Neural cell (in vitro differentiated cells): Measurements from ENCODE around the gene KCNJ10. TPM values are rescaled to one million over a fixed set of nuclear protein-coding genes. Genes with fewer than 3 reads are reported as not detected.

Experiments used
- H2AFZ ChIP-seq: fragments of 200-600, 300-800 bp; sonication (generic), shearing (Covaris generic); 2 replicates; pipeline ENCODE4 v1.6.0; 2014; ENCODE audit warnings: low read depth, mild to moderate bottlenecking, antibody characterized with exemption, low read length, moderate library complexity
- H3F3A ChIP-seq: fragments of 200-600 bp; shearing (Covaris generic); 2 replicates; pipeline ENCODE4 v1.6.1; 2016; ENCODE audit warnings: mild to moderate bottlenecking, moderate library complexity, mixed read lengths, antibody characterized with exemption, low read length; ENCODE audit not compliant: insufficient read depth, poor library complexity, severe bottlenecking
- H3K27ac ChIP-seq: fragments of 200-600, 300-800 bp; sonication (generic), shearing (Covaris generic); 2 replicates; pipeline ENCODE4 v1.5.1; 2014; ENCODE audit warnings: mild to moderate bottlenecking, low read length, moderate library complexity
- H3K27me3 ChIP-seq: fragments of 300-800, 200-600 bp; sonication (generic), shearing (Covaris generic); 2 replicates; pipeline ENCODE4 v1.6.0; 2014; ENCODE audit warnings: mild to moderate bottlenecking, low read depth, low read length, moderate library complexity; ENCODE audit not compliant: insufficient read depth
- H3K36me3 ChIP-seq: fragments of 300-800, 200-600 bp; sonication (generic), shearing (Covaris generic); 2 replicates; pipeline ENCODE4 v1.5.1; 2014; ENCODE audit warnings: mild to moderate bottlenecking, antibody characterized with exemption, low read length, moderate library complexity; ENCODE audit not compliant: insufficient read depth
- H3K4me2 ChIP-seq: fragments of 300-800, 200-600 bp; sonication (generic), shearing (Covaris generic); 2 replicates; pipeline ENCODE4 v1.6.0; 2014; ENCODE audit warnings: mild to moderate bottlenecking, low read length
- H3K4me3 ChIP-seq: fragments of 300-800, 200-600 bp; sonication (generic), shearing (Covaris generic); 2 replicates; pipeline ENCODE4 v1.5.1; 2014; ENCODE audit warnings: mild to moderate bottlenecking, low read length, moderate library complexity
- H3K79me2 ChIP-seq: fragments of 200-600 bp; shearing (Covaris generic); replicated peaks from 2 replicates; pipeline ENCODE4 v1.6.0; 2014; ENCODE audit warnings: mild to moderate bottlenecking, low read length, moderate library complexity; ENCODE audit not compliant: insufficient read depth
- H3K9ac ChIP-seq: fragments of 300-800, 200-600 bp; sonication (generic), shearing (Covaris generic); 2 replicates; pipeline ENCODE4 v1.6.1; 2016; ENCODE audit warnings: mild to moderate bottlenecking, low read length, mixed read lengths
- H3K9me2 ChIP-seq: fragments of 200-600 bp; shearing (Covaris generic); 2 replicates; pipeline ENCODE4 v1.6.1; 2016; ENCODE audit warnings: mild to moderate bottlenecking, low read length, mixed read lengths; ENCODE audit not compliant: insufficient read depth
- H3K9me3 ChIP-seq: fragments of 200-600, 300-800 bp; sonication (generic), shearing (Covaris generic); 2 replicates; pipeline ENCODE4 v1.6.1; 2016; ENCODE audit warnings: mild to moderate bottlenecking, mixed run types, low read length, moderate library complexity, mixed read lengths
- H4K20me1 ChIP-seq: fragments of 200-600 bp; shearing (Covaris generic); 2 replicates; pipeline ENCODE4 v1.6.1; 2016; ENCODE audit warnings: mild to moderate bottlenecking, mixed run types; ENCODE audit not compliant: insufficient read depth
- CTCF ChIP-seq: fragments of 450-650 bp; IDR thresholded peaks from 2 replicates; pipeline ENCODE4 v1.5.1; 2014; ENCODE audit warnings: antibody characterized with exemption, mild to moderate bottlenecking, moderate library complexity; ENCODE audit not compliant: poor library complexity, severe bottlenecking
- EP300 ChIP-seq: fragments of 450-650 bp; conservative IDR thresholded peaks from 2 replicates; pipeline ENCODE4 v1.6.1; 2014; ENCODE audit warnings: antibody characterized with exemption, mild to moderate bottlenecking, moderate library complexity; ENCODE audit not compliant: poor library complexity, severe bottlenecking
- EZH2 ChIP-seq: fragments of 200-600, 300-800 bp; shearing (Covaris generic), sonication (generic); IDR thresholded peaks from 2 replicates; pipeline ENCODE4 v1.6.1; 2014; ENCODE audit warnings: antibody characterized with exemption, low read length, borderline replicate concordance, mild to moderate bottlenecking; ENCODE audit not compliant: insufficient read depth, poor library complexity, severe bottlenecking
- MXI1 ChIP-seq: fragments of 450-650 bp; conservative IDR thresholded peaks from 2 replicates; pipeline ENCODE4 v1.6.1; 2014; ENCODE audit warnings: antibody characterized with exemption, mild to moderate bottlenecking; ENCODE audit not compliant: poor library complexity, severe bottlenecking
- POLR2AphosphoS5 ChIP-seq: IDR thresholded peaks from 2 replicates; pipeline ENCODE4 v1.6.1; 2012
- RAD21 ChIP-seq: fragments of 450-650 bp; conservative IDR thresholded peaks from 2 replicates; pipeline ENCODE4 v1.6.1; 2014; ENCODE audit warnings: antibody characterized with exemption, mild to moderate bottlenecking, moderate library complexity
- SMC3 ChIP-seq: fragments of 450-650 bp; conservative IDR thresholded peaks from 2 replicates; pipeline ENCODE4 v1.6.1; 2014; ENCODE audit warnings: antibody characterized with exemption, mild to moderate bottlenecking, moderate library complexity; ENCODE audit not compliant: poor library complexity
- TAF1 ChIP-seq: IDR thresholded peaks from 2 replicates; pipeline ENCODE4 v1.6.1; 2012; ENCODE audit warnings: low read depth
- polyA plus RNA-seq: library from polyadenylated mRNA; depleted of rRNA; stranded (reverse); fragments of >200 nt; gene quantifications from 2 replicates; pipeline ENCODE4 v1.2.3, GENCODE V29; 2014
- TF ChIP-seq, protein P1 (sequence below): IDR thresholded peaks from 2 replicates; pipeline ENCODE4 v1.6.1; 2012; ENCODE audit warnings: borderline replicate concordance

KCNJ10 gene
- polyA plus RNA-seq, 1 donor from 2014 or later, result not detected

DNA sequence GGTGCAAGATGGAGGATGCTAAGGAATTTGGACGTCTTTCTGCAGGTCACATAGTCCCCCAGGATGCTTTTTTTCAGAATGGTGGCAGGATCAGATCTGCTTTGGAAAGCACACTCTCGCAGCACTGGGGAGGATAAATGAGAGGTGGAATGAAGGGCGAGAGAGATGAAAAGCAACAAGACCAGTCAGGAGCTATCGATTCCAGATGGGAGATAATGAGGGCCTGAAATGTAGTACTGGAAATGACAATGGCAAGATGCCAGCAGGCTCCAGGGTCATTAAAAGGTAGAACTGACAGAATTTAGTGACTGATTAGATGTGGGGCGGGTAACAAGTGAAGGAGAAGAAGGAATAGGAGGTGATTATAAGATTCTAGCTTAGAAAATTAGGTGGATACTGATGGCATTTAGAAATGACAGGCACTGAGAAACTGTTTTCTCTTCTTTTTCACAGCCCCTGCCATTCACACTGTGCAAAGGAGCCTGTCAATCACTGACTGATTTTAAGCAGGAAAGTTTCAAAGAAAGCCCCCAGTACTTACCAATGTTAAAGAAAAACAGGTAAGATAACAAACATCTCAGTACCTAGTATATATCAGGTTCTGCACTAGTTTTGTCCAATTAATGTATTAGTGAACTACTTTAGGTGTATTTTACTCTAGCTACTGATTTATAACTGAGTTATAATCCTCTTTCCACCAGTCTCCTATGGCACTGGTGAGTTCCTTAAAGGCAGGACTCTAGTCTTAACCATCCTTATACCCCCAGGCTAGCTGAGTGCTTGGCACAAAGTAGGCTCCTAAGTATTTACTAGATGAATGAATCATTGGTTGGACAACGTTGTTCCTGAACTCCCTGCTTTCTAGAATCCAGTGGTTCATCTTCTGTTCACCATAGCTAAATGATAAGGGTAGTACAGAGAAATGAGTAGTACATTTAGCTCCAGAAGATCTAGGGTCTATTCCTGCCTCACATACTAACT lies 47.3 kb downstream of the KCNJ10 start:
- no peaks in the 10 kb centered on the region for H4K20me1 ChIP-seq
- no peaks in the 10 kb centered on the region for H3K27me3 ChIP-seq
- H3K9ac ChIP-seq, result no peak overlapping the region
- no peaks in the 10 kb centered on the region for H3K9me2 ChIP-seq
- H3K4me2 ChIP-seq, result no peak overlapping the region
- no peaks in the 10 kb centered on the region for H3K36me3 ChIP-seq
- H2AFZ ChIP-seq, result no peak overlapping the region
- H3K9me3 ChIP-seq, result no peaks in the 10 kb centered on the region
- no peak overlapping the region for H3K27ac ChIP-seq
- no peak overlapping the region for H3K4me3 ChIP-seq
- TF ChIP-seq SMC3, result no peak
- TF ChIP-seq TAF1, result no peak
- TF ChIP-seq, protein P1, sequence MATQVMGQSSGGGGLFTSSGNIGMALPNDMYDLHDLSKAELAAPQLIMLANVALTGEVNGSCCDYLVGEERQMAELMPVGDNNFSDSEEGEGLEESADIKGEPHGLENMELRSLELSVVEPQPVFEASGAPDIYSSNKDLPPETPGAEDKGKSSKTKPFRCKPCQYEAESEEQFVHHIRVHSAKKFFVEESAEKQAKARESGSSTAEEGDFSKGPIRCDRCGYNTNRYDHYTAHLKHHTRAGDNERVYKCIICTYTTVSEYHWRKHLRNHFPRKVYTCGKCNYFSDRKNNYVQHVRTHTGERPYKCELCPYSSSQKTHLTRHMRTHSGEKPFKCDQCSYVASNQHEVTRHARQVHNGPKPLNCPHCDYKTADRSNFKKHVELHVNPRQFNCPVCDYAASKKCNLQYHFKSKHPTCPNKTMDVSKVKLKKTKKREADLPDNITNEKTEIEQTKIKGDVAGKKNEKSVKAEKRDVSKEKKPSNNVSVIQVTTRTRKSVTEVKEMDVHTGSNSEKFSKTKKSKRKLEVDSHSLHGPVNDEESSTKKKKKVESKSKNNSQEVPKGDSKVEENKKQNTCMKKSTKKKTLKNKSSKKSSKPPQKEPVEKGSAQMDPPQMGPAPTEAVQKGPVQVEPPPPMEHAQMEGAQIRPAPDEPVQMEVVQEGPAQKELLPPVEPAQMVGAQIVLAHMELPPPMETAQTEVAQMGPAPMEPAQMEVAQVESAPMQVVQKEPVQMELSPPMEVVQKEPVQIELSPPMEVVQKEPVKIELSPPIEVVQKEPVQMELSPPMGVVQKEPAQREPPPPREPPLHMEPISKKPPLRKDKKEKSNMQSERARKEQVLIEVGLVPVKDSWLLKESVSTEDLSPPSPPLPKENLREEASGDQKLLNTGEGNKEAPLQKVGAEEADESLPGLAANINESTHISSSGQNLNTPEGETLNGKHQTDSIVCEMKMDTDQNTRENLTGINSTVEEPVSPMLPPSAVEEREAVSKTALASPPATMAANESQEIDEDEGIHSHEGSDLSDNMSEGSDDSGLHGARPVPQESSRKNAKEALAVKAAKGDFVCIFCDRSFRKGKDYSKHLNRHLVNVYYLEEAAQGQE, result no peak
- TF ChIP-seq EZH2, result no peak
- no peak for TF ChIP-seq POLR2AphosphoS5
- TF ChIP-seq MXI1, result no peak
- TF ChIP-seq CTCF, result no peak
- TF ChIP-seq EP300, result no peak
- no peak for TF ChIP-seq RAD21
- no peaks in the 10 kb centered on the region for H3F3A ChIP-seq
- H3K79me2 ChIP-seq, result no peaks in the 10 kb centered on the region

GRCh38 chr1:160021376-160022074 lies 48.4 kb downstream of the KCNJ10 start:
- H3K9ac ChIP-seq, result no peak overlapping the region
- H3K79me2 ChIP-seq, result no peaks in the 10 kb centered on the region
- H3F3A ChIP-seq, result no peaks in the 10 kb centered on the region
- no peaks in the 10 kb centered on the region for H3K9me2 ChIP-seq
- TF ChIP-seq RAD21, result no peak
- TF ChIP-seq POLR2AphosphoS5, result no peak
- no peak overlapping the region for H3K4me2 ChIP-seq
- H3K27me3 ChIP-seq, result no peaks in the 10 kb centered on the region
- no peak overlapping the region for H2AFZ ChIP-seq
- H3K9me3 ChIP-seq, result no peaks in the 10 kb centered on the region
- no peaks in the 10 kb centered on the region for H3K36me3 ChIP-seq
- H3K4me3 ChIP-seq, result no peak overlapping the region
- no peak overlapping the region for H3K27ac ChIP-seq
- no peaks in the 10 kb centered on the region for H4K20me1 ChIP-seq
